SHP77 (cell line): ENCODE data around the gene SLC15A3.

Experiments
- DNase-seq, 2 experiments: peaks; one replicate each; lab custom pipeline; 2025; lab: John Stamatoyannopoulos, UW

SLC15A3 gene

DNA sequence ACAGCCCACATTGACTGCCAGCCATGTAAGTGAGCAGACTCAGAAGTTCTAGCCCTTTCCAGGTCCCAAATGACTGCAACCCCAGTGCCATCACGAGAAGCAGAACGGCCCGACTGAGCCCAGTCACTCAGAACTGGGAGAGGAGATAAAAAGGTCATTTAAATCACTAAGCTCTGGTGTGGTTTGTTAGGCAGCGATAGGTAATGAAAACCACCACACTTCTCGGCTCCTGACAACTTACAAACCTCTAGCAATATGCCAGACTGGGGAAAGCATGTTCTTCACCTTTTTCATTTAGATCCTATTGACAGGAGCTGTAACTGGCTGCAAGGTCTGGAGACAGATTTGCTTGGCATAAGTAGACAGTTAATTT lies 6.7 kb downstream of the SLC15A3 start:
- no peak for DNase-seq

DNA sequence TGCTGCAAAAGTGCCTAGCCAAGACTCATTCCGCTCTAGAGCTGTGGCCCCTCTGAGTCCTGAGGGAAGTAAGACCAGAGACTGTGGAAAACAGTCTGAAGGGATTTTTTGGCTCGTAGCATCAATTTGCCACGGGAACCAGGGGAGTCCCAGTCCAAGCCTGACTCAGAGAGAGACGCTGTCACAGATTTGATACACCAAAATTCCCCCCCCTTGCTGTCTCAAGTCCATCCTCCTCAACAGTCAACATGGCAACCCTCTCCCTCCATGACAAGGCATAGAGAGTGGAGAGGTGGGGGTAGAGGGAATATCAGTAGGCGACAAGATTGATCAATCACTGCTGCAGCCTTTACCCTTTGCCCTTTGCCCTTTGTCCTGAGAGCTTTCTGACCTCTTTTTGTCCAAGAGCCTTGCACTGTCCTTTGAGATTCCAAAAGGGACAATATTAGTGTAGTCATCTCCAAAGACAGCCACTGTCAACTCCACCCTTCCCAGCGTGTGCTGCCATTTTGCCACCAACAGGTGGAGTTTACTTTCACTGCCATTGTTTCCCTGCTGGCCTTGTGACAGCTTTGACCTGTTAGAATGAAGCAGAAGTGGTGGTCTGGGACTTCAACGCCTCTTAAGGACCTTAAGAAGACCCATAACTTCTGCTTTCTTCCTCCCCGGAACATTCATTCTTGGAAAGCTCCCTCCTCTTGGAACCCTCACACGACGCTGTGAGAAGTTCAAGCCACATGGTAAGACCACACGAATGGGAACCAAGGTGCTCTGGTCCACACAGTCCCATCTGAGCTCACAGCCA lies 7.3 kb downstream of the SLC15A3 start:
- DNase-seq: no peak

DNA sequence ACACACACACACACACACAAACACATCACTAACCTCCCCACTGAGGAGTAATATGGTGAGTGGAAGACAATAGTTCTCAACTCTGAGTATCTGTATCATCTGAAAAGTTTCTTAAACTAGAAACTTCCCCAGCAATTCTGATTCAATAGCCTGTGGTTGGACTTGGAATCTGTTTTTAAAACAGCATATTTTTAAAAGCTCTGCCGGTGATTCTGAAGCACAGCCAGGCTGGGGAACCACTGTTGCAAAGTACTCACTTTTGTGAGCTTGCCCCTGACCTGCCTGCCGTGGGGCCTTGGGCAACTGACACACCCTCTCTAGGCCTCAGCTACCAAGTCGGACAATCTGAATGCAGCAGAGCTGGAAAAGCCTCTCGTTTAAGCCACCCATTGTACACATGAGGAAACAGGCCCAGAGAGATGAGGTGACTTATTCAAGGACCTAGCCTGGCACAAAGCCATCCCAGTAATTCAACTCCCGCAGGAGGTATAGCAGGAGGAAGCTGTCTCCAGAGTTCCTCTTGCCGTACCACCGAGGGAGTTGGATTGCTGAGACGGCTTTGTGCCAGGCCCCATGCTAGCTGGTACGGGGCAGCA lies 8.9 kb downstream of the SLC15A3 start:
- peak; percentile 45 to 66 for DNase-seq

DNA sequence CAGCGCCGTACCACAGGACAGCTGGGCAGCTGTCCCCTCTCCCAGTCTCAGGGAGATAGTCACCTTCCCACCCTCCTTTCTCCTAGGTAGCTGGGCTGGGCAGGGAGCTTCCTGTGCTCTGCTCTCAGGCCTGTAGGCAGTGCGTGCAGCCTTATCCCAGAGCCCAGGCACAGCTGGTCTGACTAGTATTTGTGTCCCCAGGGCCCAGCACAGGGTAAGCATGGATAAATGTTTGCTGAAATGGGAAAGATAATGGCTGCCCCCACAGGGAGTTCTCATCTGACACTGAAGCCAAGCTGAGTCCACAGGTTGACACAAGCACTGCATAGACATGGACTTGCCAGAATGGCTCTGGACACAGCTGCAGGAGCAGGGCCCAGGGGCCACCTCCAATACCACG lies 9.8 kb downstream of the SLC15A3 start:
- no peak for DNase-seq

DNA sequence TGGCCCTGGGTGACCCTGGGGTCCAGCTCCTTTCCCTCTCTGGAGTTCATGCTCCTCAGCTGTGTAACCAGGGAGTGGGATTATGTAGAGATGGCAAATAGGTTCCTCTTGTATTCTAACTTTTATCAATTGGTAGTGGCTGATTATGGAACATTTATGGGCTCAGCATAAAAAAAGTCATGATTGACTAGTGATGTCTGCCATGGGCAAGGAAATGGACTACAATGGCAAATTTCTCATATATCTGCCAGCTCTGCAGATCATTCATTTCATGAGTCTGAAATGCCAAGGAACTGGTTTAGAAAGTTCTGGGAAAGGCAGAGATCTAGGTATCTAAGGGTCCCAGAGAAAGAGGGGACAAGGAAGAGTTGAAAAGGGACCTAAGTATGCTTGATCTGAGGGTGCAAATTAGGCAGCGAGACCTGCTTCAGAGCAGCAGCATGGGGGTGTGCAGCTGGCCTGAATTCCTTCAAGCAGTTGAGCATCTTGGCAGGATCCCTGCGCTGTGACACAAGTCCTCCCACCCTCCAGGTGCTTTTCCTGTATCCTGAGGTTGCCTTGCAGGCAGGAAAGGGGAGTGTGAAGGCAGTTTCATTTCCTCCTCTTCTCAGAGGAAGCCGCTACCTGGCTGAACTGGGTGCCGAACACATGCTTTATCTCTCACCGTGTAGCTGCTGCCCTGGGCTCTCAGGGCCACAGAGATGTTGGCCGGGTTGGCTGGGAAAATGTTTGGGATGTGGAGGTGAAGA lies 10.4 kb downstream of the SLC15A3 start:
- DNase-seq: no peak

DNA sequence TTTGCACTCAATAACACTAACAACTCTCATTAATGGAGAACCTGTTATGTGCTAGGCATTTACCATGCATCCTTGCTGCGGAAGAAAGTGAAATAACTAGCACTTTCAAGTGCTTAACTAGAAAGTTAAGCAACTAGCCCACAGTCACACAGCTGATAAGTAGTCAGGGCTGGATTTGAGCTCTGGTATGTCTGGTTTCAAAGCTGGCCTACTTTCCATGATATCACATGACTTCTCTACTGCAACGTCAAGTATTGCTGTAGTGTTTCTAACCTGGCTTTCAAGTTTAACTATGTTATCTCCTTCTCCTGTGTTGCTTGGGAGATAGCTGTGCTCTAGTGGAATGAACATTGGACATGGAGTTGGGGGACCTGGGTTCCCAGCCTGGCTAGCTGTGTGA lies 12.1 kb downstream of the SLC15A3 start:
- DNase-seq: no peak

DNA sequence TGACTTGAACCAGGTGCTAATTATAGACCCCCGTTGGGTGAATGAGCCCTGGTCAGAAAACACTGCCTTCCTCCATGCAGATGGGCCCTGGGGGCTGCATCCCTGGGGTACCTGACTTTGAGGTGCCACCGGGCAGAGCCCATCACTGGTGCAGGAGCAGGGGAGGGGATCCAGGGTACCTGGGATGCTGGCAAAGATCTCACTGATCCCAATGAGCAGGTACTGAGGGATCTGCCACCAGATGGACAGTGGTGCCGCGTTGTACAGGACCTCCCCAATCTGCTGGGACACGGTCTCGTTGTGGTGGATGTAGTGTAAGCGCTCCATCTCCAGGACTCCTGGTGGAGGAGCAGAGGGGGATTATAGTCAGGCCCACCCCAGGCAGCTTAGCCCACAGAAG lies 12.7 kb downstream of the SLC15A3 start:
- no peak for DNase-seq

DNA sequence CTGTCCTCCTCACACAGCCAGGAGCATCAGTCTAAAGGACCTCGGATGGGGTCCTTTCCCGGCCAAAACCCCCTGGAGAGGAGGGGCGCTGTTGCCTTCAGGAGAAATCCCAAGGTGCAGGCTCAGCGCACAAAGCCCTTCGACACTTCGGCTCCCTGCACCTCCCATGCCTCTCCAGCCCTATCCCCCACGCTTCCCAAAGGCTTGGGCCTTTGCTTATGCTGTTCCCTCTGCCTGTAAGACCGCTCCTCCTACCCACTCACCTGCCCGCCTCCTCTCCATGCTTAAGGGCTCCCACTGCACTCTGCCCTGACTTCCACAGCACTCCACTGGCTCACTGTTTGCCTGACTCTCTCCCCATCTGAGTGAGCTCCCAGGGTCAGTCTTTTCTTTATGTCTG lies 13.5 kb downstream of the SLC15A3 start:
- no peak for DNase-seq

DNA sequence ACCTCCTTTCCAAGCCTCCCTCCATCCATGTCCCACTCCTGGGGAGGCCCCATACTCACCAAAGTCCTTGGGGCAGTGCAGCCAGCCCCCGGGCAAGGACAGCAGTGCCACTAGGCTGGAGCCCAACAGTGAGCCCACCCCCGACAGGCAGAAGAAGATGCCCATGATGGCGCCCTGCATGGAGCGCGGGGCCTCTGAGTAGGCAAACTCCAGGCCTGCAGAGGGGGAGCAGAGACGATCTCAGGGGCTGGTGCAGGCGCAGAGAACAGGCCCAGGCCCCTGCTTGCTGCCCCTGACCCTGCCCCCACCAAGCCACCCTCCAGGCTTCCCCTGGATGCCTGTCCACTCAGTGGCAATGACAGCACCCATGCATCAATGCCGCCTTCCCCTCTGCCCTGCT lies 14.2 kb downstream of the SLC15A3 start:
- DNase-seq: no peak

DNA sequence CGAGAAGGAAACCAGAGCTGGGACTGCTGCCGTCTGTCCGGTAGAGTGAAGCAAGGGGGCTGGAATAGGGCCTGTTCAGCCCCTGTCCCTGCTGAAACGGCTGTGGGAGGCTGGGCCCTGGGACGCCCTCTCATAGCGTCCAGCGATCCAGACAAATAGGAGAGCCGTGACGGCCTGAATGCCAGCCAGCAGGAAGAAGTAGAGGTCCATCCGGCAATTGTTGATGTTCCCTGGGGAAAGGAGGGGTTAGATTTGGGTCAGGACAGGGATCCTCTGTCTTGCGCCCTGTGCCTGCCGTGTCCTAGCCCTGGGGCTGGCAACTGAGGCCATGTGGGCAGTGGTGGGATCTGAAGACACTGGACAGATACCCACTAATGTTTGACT lies 14.8 kb downstream of the SLC15A3 start:
- DNase-seq: no peak

DNA sequence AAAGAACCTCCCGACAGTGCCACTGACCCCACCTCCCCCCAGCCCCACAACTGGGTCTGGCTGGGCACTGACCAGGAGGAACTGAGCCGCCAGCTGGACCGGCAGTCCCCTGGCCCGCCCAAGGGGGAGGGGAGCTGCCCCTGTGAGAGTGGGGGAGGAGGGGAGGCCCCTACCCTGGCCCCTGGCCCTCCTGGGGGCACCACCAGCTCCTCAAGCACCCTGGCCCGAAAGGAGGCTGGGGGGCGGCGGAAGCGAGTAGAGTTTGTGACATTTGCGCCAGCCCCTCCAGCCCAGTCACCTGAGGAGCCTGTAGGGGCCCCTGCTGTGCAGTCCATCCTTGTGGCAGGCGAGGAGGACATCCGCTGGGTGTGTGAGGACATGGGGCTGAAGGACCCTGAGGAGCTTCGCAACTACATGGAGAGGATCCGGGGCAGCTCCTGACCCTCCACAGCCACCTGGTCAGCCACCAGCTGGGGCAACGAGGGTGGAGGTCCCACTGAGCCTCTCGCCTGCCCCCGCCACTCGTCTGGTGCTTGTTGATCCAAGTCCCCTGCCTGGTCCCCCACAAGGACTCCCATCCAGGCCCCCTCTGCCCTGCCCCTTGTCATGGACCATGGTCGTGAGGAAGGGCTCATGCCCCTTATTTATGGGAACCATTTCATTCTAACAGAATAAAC lies 15.4 kb downstream of the SLC15A3 start:
- DNase-seq: no peak

DNA sequence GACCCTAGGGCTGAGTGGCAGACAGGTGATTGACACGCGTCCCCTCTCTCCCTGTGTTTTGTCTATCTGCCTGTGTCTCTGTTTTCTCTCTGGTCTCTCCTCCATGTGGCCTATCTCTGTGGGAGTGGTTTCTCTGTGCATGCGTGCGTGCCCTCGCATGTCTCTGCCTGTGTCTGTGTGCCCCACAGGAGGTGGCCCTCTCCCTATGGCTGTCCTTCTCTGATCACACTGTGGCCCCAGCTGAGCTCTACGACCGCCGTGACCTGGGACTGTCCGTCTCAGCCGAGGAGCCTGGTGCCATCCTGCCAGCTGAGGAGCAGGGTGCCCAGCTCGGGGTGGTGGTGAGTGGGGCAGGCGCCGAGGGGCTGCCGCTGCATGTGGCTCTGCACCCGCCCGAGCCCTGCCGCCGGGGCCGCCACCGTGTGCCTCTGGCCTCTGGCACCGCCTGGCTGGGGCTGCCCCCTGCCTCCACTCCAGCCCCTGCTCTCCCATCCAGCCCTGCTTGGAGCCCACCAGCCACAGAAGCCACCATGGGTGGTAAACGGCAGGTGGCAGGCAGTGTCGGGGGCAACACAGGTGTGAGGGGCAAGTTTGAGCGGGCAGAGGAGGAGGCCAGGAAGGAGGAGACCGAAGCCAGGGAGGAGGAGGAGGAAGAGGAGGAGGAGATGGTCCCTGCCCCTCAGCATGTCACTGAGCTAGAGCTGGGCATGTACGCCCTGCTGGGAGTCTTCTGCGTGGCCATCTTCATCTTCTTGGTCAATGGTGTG lies 16.1 kb downstream of the SLC15A3 start:
- DNase-seq: no peak

DNA sequence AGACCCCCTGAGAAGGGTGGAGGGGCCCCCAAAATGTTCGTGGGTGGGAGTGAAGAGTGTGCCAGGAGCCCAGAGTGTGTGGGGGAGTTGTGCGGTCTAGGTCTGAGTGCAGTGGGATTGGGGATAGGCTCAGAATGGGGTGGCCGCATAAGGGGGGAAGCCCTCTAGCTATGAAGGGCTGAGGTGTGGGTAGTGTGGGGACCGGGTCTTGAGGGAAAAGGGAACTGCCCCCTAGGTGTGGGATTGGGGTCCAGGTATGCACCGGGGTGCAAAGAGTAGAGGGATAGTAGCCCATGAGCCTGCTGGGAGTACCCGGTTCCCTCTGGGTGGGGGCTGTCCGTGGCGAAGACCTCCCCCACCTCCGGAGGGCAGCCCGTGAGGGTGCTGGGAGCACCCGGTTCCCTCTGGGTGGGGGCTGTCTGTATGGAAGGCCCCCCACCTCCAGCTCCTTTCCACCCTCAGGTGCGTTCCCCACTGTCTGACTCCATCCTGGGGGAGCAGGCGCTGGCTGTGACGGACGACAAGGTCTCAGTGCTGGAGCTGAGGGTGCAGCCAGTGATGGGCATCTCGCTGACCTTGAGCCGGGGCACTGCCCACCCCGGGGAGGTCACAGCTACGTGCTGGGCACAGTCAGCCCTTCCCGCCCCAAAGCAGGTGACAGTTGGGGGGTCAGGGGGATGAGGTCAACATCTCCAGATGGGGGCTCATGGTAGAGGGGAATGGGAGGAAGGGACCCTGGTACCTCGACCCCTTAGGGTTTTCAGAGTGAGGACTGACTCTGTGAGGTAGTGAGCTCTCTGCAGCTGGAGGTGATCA lies 17.0 kb downstream of the SLC15A3 start:
- DNase-seq: no peak

DNA sequence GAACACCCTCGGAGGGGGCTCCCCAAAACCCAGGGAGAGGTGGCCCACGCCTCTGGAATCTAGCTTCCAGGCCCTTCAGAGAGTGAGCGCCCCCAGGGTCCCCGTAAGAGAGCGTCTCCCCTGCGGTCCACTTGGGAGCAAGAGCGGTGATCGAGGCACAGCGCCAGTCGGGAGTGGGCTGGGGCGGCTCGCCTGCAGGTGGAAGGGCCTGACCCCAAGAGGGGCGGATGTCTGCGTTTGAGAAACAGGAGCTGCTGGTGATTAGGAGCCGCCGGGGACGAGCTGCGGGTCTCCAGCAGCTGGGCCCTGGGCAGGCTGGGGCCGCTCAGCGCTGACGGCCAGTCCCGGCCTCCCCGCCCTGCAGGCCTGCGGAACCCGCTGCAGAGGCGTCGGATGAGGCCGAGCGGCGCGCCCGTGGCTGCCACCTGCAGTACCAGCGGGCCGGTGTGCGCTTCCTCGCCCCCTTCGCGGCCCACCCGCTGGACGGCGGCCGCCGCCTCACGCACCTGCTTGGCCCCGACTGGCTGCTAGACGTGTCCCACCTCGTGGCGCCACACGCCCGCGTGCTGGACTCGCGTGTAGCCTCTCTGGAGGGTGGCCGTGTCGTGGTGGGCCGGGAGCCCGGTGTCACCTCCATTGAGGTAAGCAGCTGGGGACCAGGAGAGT lies 17.7 kb downstream of the SLC15A3 start:
- DNase-seq: no peak

DNA sequence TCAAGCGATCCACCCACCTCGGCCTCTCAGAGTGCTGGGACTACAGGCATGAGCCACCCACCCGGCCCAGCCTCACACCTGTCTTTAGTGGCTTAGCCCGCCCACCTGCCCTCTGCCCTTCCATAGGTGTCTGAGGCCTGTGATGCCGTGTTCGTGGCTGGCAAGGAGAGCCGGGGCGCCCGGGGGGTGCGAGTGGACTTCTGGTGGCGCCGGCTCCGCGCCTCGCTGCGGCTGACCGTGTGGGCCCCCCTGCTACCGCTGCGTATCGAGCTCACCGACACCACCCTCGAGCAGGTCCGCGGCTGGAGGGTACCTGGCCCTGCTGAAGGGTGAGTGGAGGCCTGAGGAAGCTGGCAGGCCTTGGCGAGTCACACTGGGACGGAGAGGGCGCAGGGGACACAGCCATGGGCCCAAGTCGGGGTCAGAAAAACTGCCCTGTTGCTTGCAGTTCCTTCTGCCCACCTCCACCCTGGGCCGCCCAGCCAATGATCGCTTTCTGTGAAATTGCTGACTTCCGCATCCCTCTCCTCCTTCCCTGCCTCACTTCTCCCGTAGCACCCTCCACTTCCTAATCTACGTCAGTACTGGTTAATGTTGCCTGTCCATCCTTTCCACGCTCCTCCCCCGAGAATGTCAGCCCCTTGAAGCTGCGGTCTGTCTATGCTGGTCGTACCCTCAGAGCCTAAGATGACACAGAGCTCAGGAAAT lies 18.4 kb downstream of the SLC15A3 start:
- no peak for DNase-seq

DNA sequence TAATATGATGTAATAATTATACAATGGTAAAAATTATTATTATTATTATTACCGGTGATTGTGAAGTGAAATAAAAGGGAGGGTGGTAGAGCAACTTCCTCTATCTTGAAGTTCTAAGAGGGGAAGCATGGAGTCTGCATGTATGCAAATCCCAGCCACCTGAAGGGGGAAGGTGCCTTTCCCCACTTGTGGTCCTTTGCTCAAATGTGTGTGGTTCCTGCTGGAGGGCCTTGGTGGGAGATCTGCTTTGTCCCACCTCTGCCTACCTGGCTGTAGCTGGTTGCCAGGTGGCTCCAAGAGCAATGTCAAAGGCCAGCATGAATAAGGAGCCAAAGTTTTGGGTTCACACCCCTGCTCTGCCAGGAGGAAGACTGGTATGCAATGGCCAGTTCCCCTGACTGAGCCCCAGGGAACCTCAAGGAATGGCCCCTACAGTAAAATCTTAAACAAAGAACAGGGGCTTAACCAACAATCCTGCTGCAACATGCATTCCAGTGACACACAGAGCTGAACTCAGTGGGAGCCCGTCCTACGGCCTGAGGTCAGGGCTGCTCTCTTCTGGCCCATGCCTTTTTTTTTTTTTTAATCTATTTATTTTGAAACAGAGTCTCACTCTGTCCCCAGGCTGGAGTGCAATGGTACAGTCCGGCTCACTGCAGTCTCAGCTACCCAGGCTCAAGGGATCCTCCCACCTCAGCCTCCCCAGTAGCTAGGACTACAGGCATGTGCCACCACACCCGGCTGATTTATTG lies 19.2 kb downstream of the SLC15A3 start:
- DNase-seq: no peak

DNA sequence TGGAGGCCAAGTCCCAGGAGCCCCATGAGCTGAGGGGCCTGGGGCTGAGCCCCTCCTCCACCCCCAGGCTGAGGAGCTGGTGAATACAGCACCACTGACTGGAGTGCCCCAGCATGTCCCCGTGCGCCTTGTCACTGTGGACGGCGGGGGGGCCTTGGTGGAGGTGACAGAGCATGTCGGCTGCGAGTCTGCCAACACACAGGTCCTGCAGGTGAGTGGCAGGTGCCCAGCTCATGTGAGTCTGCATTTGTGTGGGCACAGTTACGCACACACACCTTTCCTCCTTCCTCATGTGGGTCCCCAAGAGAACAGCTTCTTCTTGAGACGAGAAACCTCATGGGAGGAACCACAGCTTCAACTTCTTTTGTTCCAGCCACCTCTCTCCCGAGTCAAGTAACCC lies 20.1 kb downstream of the SLC15A3 start:
- DNase-seq: no peak

DNA sequence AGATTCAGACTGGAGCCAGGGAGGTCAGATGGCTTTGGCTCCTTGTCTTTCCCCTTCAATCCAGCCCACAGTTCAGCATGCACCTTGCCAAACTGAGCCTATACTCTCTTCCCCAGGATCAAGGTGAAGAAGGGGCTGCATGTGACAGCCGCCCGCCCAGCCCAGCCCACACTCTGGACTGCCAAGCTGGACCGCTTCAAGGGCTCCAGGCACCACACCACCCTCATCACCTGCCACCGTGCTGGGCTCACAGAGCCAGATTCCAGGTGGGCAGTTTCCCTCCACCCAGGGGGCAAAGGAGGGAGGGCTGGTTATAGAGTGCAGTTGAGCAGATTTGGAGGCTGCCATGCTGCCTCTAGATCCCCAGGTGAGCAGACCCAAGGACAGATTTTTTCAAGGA lies 21.6 kb downstream of the SLC15A3 start:
- DNase-seq: no peak

DNA sequence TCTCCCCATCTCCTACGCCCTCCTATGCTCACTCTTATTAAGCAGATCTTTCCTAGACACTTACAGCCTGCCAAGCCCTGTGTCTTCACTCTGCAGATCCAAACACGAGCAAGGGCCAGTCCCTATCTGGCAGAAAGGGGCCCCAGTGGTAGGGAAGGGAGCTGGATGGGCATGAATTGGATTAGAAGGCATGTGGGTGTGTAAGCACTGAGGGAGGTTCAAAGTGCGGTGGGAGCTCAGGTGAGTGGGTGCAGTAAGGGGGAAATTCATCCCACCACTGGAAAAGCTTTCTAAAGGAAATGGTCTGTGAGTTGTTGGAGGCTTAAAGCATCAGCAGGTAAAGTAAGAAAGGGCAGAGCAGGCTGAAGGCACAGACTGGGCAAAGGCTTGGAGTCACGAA lies 22.2 kb downstream of the SLC15A3 start:
- no peak for DNase-seq
